ENCODE data around the gene STK24.

The STK24 gene

DNA sequence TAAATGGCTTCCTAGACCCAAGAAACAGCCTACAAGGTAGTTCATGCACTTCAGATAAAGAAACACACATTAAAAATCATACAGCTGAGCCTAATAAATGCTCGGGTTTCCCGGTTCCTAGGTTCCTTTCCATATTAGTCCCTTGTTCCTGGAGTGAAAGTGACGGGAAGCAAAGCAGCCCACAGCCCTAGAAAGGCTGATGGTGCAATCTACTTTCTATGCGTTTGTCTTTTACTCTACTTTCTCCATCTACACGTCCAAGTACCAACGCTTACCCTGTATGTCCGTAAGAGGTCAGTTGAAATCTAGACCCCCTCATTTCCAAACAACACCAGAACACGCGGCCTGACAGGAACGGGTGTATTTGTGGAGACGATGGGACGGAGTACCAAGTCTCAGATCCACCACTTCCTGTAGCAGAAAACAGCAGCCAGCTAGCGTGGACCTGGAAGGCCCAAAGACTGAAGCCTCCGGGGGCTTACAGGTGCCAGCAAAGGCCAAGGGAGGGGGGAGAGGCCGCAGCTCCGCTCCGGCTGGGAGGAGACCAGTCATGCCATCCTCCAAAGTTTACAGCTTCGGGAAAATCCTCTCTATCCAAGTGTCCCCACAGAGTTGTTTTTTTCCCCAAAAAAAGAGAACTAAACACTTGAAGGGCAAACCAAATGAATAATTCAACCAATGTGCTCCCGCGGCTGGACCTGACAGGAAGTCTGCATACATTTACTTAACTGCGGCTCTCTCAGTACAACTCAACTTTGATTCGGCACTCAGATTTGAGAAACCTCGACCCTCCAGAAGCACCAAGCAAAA, 34.1 kb downstream of the STK24 start:
- Histone ChIP-seq H3K27ac (ENCODE audit: low read depth, low read length) (peak overlapping the region; percentile 58), H3K4me3 (ENCODE audit: low read depth in 1 of 5, low read length in 5 of 5) (peak overlapping the region; percentile 44 to 64 (median 54)), H3K4me1 (ENCODE audit: control insufficient read depth in 5 of 5, insufficient read depth in 5 of 5, low read length in 5 of 5) (peaks cover 8 to 73% (median 59%) of the 10 kb centered on the region in 5 donors), H3K36me3 (ENCODE audit: control insufficient read depth in 5 of 5, insufficient read depth in 5 of 5, low read length in 5 of 5) (peaks cover 0 to 2% (median 0%) of the 10 kb centered on the region in 5 donors), H3K9ac (ENCODE audit: low read length in 5 of 5) (peak overlapping the region in 4 of 5 donors; percentile 2 to 53 (median 22)), H3K27me3 (ENCODE audit: control insufficient read depth in 5 of 5, insufficient read depth in 4 of 5, low read length in 5 of 5) (no peaks in the 10 kb centered on the region), H3K9me3 (ENCODE audit: control insufficient read depth in 5 of 5, low read length in 5 of 5) (no peaks in the 10 kb centered on the region)

DNA sequence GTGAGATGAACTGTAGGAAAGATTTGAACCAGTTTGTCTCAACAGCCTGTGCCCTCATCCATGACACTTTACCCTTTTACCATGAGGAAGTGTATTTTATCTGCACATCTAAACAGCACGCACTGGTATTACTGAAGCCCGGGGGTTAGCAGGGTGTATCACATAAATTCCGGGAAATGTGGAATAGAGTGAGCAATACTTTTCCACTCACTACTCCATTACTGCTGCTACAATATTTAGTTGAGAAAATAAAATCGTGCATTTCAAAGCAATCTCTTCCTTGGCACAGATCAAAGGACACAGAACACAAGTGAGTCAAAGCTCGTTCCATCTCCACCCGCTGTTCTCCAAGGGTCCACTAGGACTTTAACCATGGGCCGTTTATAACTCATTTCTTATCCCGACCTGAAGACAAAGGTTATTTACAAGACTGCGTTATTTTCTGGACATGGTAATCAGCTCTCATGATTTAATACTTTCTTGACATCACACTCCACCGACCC, 35.2 kb downstream of the STK24 start:
- H3K4me3 ChIP-seq (ENCODE audit: low read depth in 1 of 5, low read length in 5 of 5) = peak overlapping the region in 1 of 5 donors; percentile 54
- H3K27ac ChIP-seq (ENCODE audit: low read depth, low read length) = peak overlapping the region; percentile 58
- H3K9me3 ChIP-seq (ENCODE audit: control insufficient read depth in 5 of 5, low read length in 5 of 5) = no peaks in the 10 kb centered on the region
- H3K36me3 ChIP-seq (ENCODE audit: control insufficient read depth in 5 of 5, insufficient read depth in 5 of 5, low read length in 5 of 5) = peaks cover 0 to 3% (median 0%) of the 10 kb centered on the region in 5 donors
- H3K9ac ChIP-seq (ENCODE audit: low read length in 5 of 5) = peak overlapping the region in 1 of 5 donors; percentile 26
- peaks cover 8 to 73% (median 59%) of the 10 kb centered on the region in 5 donors for H3K4me1 ChIP-seq (ENCODE audit: control insufficient read depth in 5 of 5, insufficient read depth in 5 of 5, low read length in 5 of 5)
- H3K27me3 ChIP-seq (ENCODE audit: control insufficient read depth in 5 of 5, insufficient read depth in 4 of 5, low read length in 5 of 5) = no peaks in the 10 kb centered on the region

- Histone ChIP-seq H3K9ac (ENCODE audit: low read length in 5 of 5) (peak overlapping the region in 1 of 5 donors; percentile 26), H3K9me3 (ENCODE audit: control insufficient read depth in 5 of 5, low read length in 5 of 5) (no peaks in the 10 kb centered on the region), H3K4me3 (ENCODE audit: low read depth in 1 of 5, low read length in 5 of 5) (no peak overlapping the region), H3K27ac (ENCODE audit: low read depth, low read length) (peak overlapping the region; percentile 58), H3K4me1 (ENCODE audit: control insufficient read depth in 5 of 5, insufficient read depth in 5 of 5, low read length in 5 of 5) (peaks cover 8 to 72% (median 65%) of the 10 kb centered on the region in 5 donors), H3K36me3 (ENCODE audit: control insufficient read depth in 5 of 5, insufficient read depth in 5 of 5, low read length in 5 of 5) (peaks cover 0 to 3% (median 0%) of the 10 kb centered on the region in 5 donors), H3K27me3 (ENCODE audit: control insufficient read depth in 5 of 5, insufficient read depth in 4 of 5, low read length in 5 of 5) (no peaks in the 10 kb centered on the region)
Measured at GRCh38 chr13:98541191-98541590, 35.7 kb downstream of the STK24 start.

DNA sequence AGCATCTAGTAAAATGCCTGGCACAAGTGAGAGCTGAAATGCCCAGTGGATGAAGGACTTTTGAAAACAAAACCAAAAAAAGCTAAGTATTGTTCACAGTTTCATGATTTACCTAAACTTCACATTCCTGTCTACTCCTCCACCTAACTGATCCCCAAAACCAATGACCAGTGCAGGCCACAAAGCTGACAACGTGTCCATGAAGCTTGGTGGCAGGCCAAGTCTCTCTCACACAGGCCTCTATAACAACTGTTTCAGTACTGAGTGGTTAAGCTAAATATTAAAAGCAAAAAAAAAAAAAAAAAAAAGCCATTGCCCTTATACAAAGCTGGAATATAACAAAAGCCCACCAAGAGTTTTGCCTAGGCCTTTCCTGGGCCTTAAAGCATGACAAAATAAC, 36.4 kb downstream of the STK24 start:
- Histone ChIP-seq H3K27me3 (ENCODE audit: control insufficient read depth in 5 of 5, insufficient read depth in 4 of 5, low read length in 5 of 5) (no peaks in the 10 kb centered on the region), H3K4me1 (ENCODE audit: control insufficient read depth in 5 of 5, insufficient read depth in 5 of 5, low read length in 5 of 5) (peaks cover 10 to 75% (median 72%) of the 10 kb centered on the region in 5 donors), H3K4me3 (ENCODE audit: low read depth in 1 of 5, low read length in 5 of 5) (no peak overlapping the region), H3K9ac (ENCODE audit: low read length in 5 of 5) (peak overlapping the region in 1 of 5 donors; percentile 15), H3K36me3 (ENCODE audit: control insufficient read depth in 5 of 5, insufficient read depth in 5 of 5, low read length in 5 of 5) (peaks cover 0 to 3% (median 0%) of the 10 kb centered on the region in 5 donors), H3K9me3 (ENCODE audit: control insufficient read depth in 5 of 5, low read length in 5 of 5) (no peaks in the 10 kb centered on the region), H3K27ac (ENCODE audit: low read depth, low read length) (no peak overlapping the region)

DNA sequence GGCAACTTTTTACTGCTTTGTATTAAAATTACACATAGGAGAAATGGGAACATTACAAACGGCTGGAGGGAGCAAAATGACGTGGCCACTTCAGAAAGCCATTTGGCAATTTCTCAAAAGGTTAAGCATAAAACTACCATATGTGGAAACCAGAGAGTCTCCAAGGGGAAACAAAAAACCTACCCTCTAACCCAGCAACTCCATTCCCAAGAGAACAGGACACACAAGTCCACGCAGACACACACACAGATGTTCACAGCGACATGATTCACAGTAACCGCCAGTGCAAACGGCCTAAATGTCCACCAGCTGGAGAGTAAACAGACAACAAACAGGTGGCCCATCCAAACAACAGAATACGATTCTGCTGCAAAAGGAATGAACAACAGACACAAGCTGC, 37.2 kb downstream of the STK24 start:
- Histone ChIP-seq H3K4me3 (ENCODE audit: low read depth in 1 of 5, low read length in 5 of 5) (no peak overlapping the region), H3K4me1 (ENCODE audit: control insufficient read depth in 5 of 5, insufficient read depth in 5 of 5, low read length in 5 of 5) (peaks cover 10 to 75% (median 71%) of the 10 kb centered on the region in 5 donors), H3K9ac (ENCODE audit: low read length in 5 of 5) (no peak overlapping the region), H3K27me3 (ENCODE audit: control insufficient read depth in 5 of 5, insufficient read depth in 4 of 5, low read length in 5 of 5) (no peaks in the 10 kb centered on the region), H3K36me3 (ENCODE audit: control insufficient read depth in 5 of 5, insufficient read depth in 5 of 5, low read length in 5 of 5) (peaks cover 0 to 3% (median 0%) of the 10 kb centered on the region in 5 donors), H3K9me3 (ENCODE audit: control insufficient read depth in 5 of 5, low read length in 5 of 5) (no peaks in the 10 kb centered on the region), H3K27ac (ENCODE audit: low read depth, low read length) (no peak overlapping the region)

- Histone ChIP-seq H3K9me3 (ENCODE audit: control insufficient read depth in 5 of 5, low read length in 5 of 5) (no peaks in the 10 kb centered on the region), H3K27ac (ENCODE audit: low read depth, low read length) (no peak overlapping the region), H3K36me3 (ENCODE audit: control insufficient read depth in 5 of 5, insufficient read depth in 5 of 5, low read length in 5 of 5) (peaks cover 0 to 3% (median 0%) of the 10 kb centered on the region in 5 donors), H3K9ac (ENCODE audit: low read length in 5 of 5) (no peak overlapping the region), H3K4me1 (ENCODE audit: control insufficient read depth in 5 of 5, insufficient read depth in 5 of 5, low read length in 5 of 5) (peaks cover 7 to 67% (median 63%) of the 10 kb centered on the region in 5 donors), H3K27me3 (ENCODE audit: control insufficient read depth in 5 of 5, insufficient read depth in 4 of 5, low read length in 5 of 5) (no peaks in the 10 kb centered on the region), H3K4me3 (ENCODE audit: low read depth in 1 of 5, low read length in 5 of 5) (no peak overlapping the region)
Measured at GRCh38 chr13:98538876-98539275, 38.0 kb downstream of the STK24 start.

GRCh38 chr13:98537740-98538139, 39.2 kb downstream of the STK24 start:
- Histone ChIP-seq H3K9ac (ENCODE audit: low read length in 5 of 5) (no peak overlapping the region), H3K27ac (ENCODE audit: low read depth, low read length) (no peak overlapping the region), H3K9me3 (ENCODE audit: control insufficient read depth in 5 of 5, low read length in 5 of 5) (no peaks in the 10 kb centered on the region), H3K4me3 (ENCODE audit: low read depth in 1 of 5, low read length in 5 of 5) (no peak overlapping the region), H3K4me1 (ENCODE audit: control insufficient read depth in 5 of 5, insufficient read depth in 5 of 5, low read length in 5 of 5) (peaks cover 7 to 56% (median 52%) of the 10 kb centered on the region in 5 donors), H3K36me3 (ENCODE audit: control insufficient read depth in 5 of 5, insufficient read depth in 5 of 5, low read length in 5 of 5) (peaks cover 0 to 3% (median 0%) of the 10 kb centered on the region in 5 donors), H3K27me3 (ENCODE audit: control insufficient read depth in 5 of 5, insufficient read depth in 4 of 5, low read length in 5 of 5) (no peaks in the 10 kb centered on the region)

- Histone ChIP-seq H3K27ac (ENCODE audit: low read depth, low read length) (no peak overlapping the region), H3K4me1 (ENCODE audit: control insufficient read depth in 5 of 5, insufficient read depth in 5 of 5, low read length in 5 of 5) (peaks cover 7 to 52% (median 48%) of the 10 kb centered on the region in 5 donors)
Measured at GRCh38 chr13:98537306-98537705, 39.6 kb downstream of the STK24 start.

GRCh38 chr13:98536729-98537128, 40.2 kb downstream of the STK24 start:
- Histone ChIP-seq H3K27me3 (ENCODE audit: control insufficient read depth in 5 of 5, insufficient read depth in 4 of 5, low read length in 5 of 5) (no peaks in the 10 kb centered on the region), H3K4me3 (ENCODE audit: low read depth in 1 of 5, low read length in 5 of 5) (no peak overlapping the region), H3K27ac (ENCODE audit: low read depth, low read length) (no peak overlapping the region), H3K36me3 (ENCODE audit: control insufficient read depth in 5 of 5, insufficient read depth in 5 of 5, low read length in 5 of 5) (peaks cover 0 to 3% (median 0%) of the 10 kb centered on the region in 5 donors), H3K4me1 (ENCODE audit: control insufficient read depth in 5 of 5, insufficient read depth in 5 of 5, low read length in 5 of 5) (peaks cover 3 to 46% (median 42%) of the 10 kb centered on the region in 5 donors), H3K9me3 (ENCODE audit: control insufficient read depth in 5 of 5, low read length in 5 of 5) (no peaks in the 10 kb centered on the region), H3K9ac (ENCODE audit: low read length in 5 of 5) (no peak overlapping the region)

More at GRCh38 chr13:98537306-98537705, 39.6 kb downstream of the STK24 start:
- H3K9ac ChIP-seq (ENCODE audit: low read length in 5 of 5) = no peak overlapping the region
- H3K36me3 ChIP-seq (ENCODE audit: control insufficient read depth in 5 of 5, insufficient read depth in 5 of 5, low read length in 5 of 5) = peaks cover 0 to 3% (median 0%) of the 10 kb centered on the region in 5 donors
- no peaks in the 10 kb centered on the region for H3K27me3 ChIP-seq (ENCODE audit: control insufficient read depth in 5 of 5, insufficient read depth in 4 of 5, low read length in 5 of 5)
- no peak overlapping the region for H3K4me3 ChIP-seq (ENCODE audit: low read depth in 1 of 5, low read length in 5 of 5)
- H3K9me3 ChIP-seq (ENCODE audit: control insufficient read depth in 5 of 5, low read length in 5 of 5) = no peaks in the 10 kb centered on the region
